HEK293 (cell line): ENCODE measurements around the gene SBF2.

Experiments used
- CTCF ChIP-seq: fragments of 450-650 bp; formaldehyde crosslinking; IDR thresholded peaks from 2 replicates; pipeline ENCODE4 v1.5.1; 2016; ENCODE audit warnings: missing biosample characterization, missing genetic modification characterization
- KLF10 ChIP-seq: fragments of 450-650 bp; IDR thresholded peaks from 2 replicates; pipeline ENCODE4 v1.5.1; 2018; ENCODE audit warnings: missing biosample characterization, mild to moderate bottlenecking, missing genetic modification characterization
- MEIS1 ChIP-seq: sonication (generic); formaldehyde crosslinking; IDR thresholded peaks from 2 replicates; pipeline ENCODE4 v1.8.1; 2022; ENCODE audit warnings: missing genetic modification reagents, mild to moderate bottlenecking, borderline replicate concordance
- TCF7L2 ChIP-seq: IDR thresholded peaks from 2 replicates; pipeline ENCODE4 v1.6.1; 2011; ENCODE audit warnings: low read depth, mild to moderate bottlenecking, inconsistent platforms, low read length, moderate library complexity, borderline replicate concordance
- YY1 ChIP-seq: fragments of 450-650 bp; formaldehyde crosslinking; IDR thresholded peaks from 2 replicates; pipeline ENCODE4 v1.5.1; 2018; ENCODE audit warnings: missing biosample characterization, missing genetic modification characterization
- ZBTB49 ChIP-seq: fragments of 450-650 bp; formaldehyde crosslinking; IDR thresholded peaks from 2 replicates; pipeline ENCODE4 v1.5.1; 2016; ENCODE audit warnings: missing biosample characterization, missing genetic modification characterization, low read depth
- ZNF18 ChIP-seq: fragments of 450-650 bp; formaldehyde crosslinking; IDR thresholded peaks from 2 replicates; pipeline ENCODE4 v1.5.1; 2016; ENCODE audit warnings: missing biosample characterization, missing genetic modification characterization
- ZNF394 ChIP-seq: fragments of 450-650 bp; formaldehyde crosslinking; IDR thresholded peaks from 2 replicates; pipeline ENCODE4 v1.5.1; 2016; ENCODE audit warnings: missing biosample characterization, missing genetic modification characterization, mild to moderate bottlenecking, moderate library complexity, borderline replicate concordance
- ZNF558 ChIP-seq: fragments of 450-650 bp; formaldehyde crosslinking; IDR thresholded peaks from 2 replicates; pipeline ENCODE4 v1.5.1; 2016; ENCODE audit warnings: missing biosample characterization, missing genetic modification characterization

- no peak for TF ChIP-seq YY1 (tag by site-specific recombination)
- TF ChIP-seq CTCF (tag by site-specific recombination) = no peak
- TF ChIP-seq ZNF394 (tag by site-specific recombination) = no peak
- TF ChIP-seq MEIS1 (CRISPR knock-in tag) = no peak
- TF ChIP-seq KLF10 (tag by site-specific recombination) = no peak
- no peak for TF ChIP-seq TCF7L2
- no peak for TF ChIP-seq ZNF18 (tag by site-specific recombination)
- no peak for TF ChIP-seq ZBTB49 (tag by site-specific recombination)
- TF ChIP-seq ZNF558 (tag by site-specific recombination) = no peak
Measured at GRCh38 chr11:10023212-10023611, 270.8 kb downstream of the SBF2 start.
